ENCODE results near the gene LMBRD1. TPM values are rescaled to one million over a fixed set of nuclear protein-coding genes. Genes with fewer than 3 reads are reported as not detected.

Gene LMBRD1
- total and polyA plus RNA-seq, 2 of the 13 experiments (the other 11 are each of a cell fraction or from before 2014, with no cell fraction given) = 18.9 to 21.5 TPM

- H3K9ac ChIP-seq (ENCODE audit: insufficient read depth, low read depth, low read length) = no peak overlapping the region
- H3K4me1 ChIP-seq (ENCODE audit: insufficient read depth, low read length) = no peaks in the 10 kb centered on the region
- no peaks in the 10 kb centered on the region for H3K9me3 ChIP-seq (ENCODE audit: low read length)
- in situ Hi-C loops (cut with HindIII; ENCODE audit: extremely low pct_ligation_motif_present, low pct_unique_long_range_greater_than_20kb) (no loop called here), intact Hi-C loops (cut with micrococcal nuclease; ENCODE audit: unreplicated experiment) (no loop called here)
- no peak for TF ChIP-seq ZBTB38 (CRISPR knock-in tag; IDR thresholded peaks at IDR 0.05)
- no peak for TF ChIP-seq SP2 (CRISPR knock-in tag; IDR thresholded peaks at IDR 0.05)
- no peak for TF ChIP-seq ZNF782 (CRISPR knock-in tag; IDR thresholded peaks at IDR 0.05; ENCODE audit: borderline replicate concordance)
- TF ChIP-seq MIER3 (CRISPR knock-in tag; IDR thresholded peaks at IDR 0.05; ENCODE audit: borderline replicate concordance) = no peak
- no peak for TF ChIP-seq AHDC1 (CRISPR knock-in tag; IDR thresholded peaks at IDR 0.05; ENCODE audit: borderline replicate concordance)
- TF ChIP-seq ZNF674 (CRISPR knock-in tag; IDR thresholded peaks at IDR 0.05; ENCODE audit: low read depth) = no peak
- TF ChIP-seq, protein P1, sequence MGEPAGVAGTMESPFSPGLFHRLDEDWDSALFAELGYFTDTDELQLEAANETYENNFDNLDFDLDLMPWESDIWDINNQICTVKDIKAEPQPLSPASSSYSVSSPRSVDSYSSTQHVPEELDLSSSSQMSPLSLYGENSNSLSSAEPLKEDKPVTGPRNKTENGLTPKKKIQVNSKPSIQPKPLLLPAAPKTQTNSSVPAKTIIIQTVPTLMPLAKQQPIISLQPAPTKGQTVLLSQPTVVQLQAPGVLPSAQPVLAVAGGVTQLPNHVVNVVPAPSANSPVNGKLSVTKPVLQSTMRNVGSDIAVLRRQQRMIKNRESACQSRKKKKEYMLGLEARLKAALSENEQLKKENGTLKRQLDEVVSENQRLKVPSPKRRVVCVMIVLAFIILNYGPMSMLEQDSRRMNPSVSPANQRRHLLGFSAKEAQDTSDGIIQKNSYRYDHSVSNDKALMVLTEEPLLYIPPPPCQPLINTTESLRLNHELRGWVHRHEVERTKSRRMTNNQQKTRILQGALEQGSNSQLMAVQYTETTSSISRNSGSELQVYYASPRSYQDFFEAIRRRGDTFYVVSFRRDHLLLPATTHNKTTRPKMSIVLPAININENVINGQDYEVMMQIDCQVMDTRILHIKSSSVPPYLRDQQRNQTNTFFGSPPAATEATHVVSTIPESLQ (CRISPR knock-in tag; conservative IDR thresholded peaks at IDR 0.05) = no peak
- no peak for TF ChIP-seq REXO4 (CRISPR knock-in tag; IDR thresholded peaks at IDR 0.05; ENCODE audit: borderline replicate concordance)
- no peak for TF ChIP-seq NONO (IDR thresholded peaks at IDR 0.05)
- TF ChIP-seq NONO (CRISPR knock-in tag; conservative IDR thresholded peaks at IDR 0.05) = no peak
- TF ChIP-seq SMYD3 (CRISPR knock-in tag; IDR thresholded peaks at IDR 0.05) = no peak
- ChIA-PET POLR2A (no interaction called here), CTCF (ENCODE audit: low intra/inter-chr PET ratio, low total read pairs) (no interaction called here)
- FAIRE-seq (no peak), ATAC-seq (no peak), DNase-seq (ENCODE audit: low spot score) (no peak)
- H3K4me3 ChIP-seq (replicated peaks in 1 of 3; ENCODE audit: insufficient read depth in 1 of 3, low read depth in 2 of 3, low read length in 3 of 3) = no peak overlapping the region
- no peak overlapping the region for H3K4me2 ChIP-seq (ENCODE audit: low read depth, low read length)
- WGBS (ENCODE audit: low lambda C conversion rate) = 63% methylated on average over 4 of the region's 4 CpGs
- no TSS peak for BruUV-seq (replicated peaks)
- H3K27me3 ChIP-seq (ENCODE audit: control insufficient read depth in 1 of 2, insufficient read depth in 2 of 2, low read length in 2 of 2) = no peaks in the 10 kb centered on the region
- H4K20me1 ChIP-seq (ENCODE audit: insufficient read depth, low read length) = no peaks in the 10 kb centered on the region
- H3K36me3 ChIP-seq (replicated peaks in 1 of 2; ENCODE audit: control insufficient read depth in 1 of 2, insufficient read depth in 2 of 2, low read length in 2 of 2) = no peaks in the 10 kb centered on the region
- no peak overlapping the region for H2AFZ ChIP-seq (ENCODE audit: low read length)
- no peak overlapping the region for H3K27ac ChIP-seq (ENCODE audit: extremely low read length, insufficient read depth, low read length)
- H3K79me2 ChIP-seq (ENCODE audit: insufficient read depth, low read length) = no peaks in the 10 kb centered on the region
These were observed 6.2 kb upstream of the LMBRD1 start for GRCh38 chr6:69802995-69803394.

All from HepG2 (cell line).